K562 (cell line): ENCODE results near the gene NUP50. TPM values are rescaled to one million over a fixed set of nuclear protein-coding genes. Genes with fewer than 3 reads are reported as not detected.

ENCODE experiments used
- ASH1L ChIP-seq: fragments of 450-650 bp; IDR thresholded peaks from 2 replicates; pipeline ENCODE4 v1.6.1; 2018; ENCODE audit warnings: borderline replicate concordance, mild to moderate bottlenecking, low read depth; ENCODE audit not compliant: partially characterized antibody
- BMI1 ChIP-seq: fragments of 150-350 bp; IDR thresholded peaks from 2 replicates; pipeline ENCODE4 v1.6.1; 2014; ENCODE audit warnings: low read length
- EP400 ChIP-seq: fragments of 450-650 bp; IDR thresholded peaks from 2 replicates; pipeline ENCODE4 v1.6.1; 2017; ENCODE audit warnings: antibody characterized with exemption, mild to moderate bottlenecking, moderate library complexity
- HMG20A ChIP-seq: fragments of 450-650 bp; formaldehyde crosslinking; conservative IDR thresholded peaks from 2 replicates; pipeline ENCODE4 v1.4.0; 2020; ENCODE audit warnings: mild to moderate bottlenecking, mixed read lengths
- HNRNPUL1 ChIP-seq: fragments of 200-400 bp; formaldehyde crosslinking; IDR thresholded peaks from 2 replicates; pipeline ENCODE4 v1.6.1; 2017; ENCODE audit warnings: low read length
- LCOR ChIP-seq: sonication (generic); formaldehyde crosslinking; IDR thresholded peaks from 2 replicates; pipeline ENCODE4 v1.8.0; 2022; ENCODE audit warnings: mild to moderate bottlenecking, missing genetic modification reagents
- MTA2 ChIP-seq: fragments of 450-650 bp; IDR thresholded peaks from 2 replicates; pipeline ENCODE4 v1.6.1; 2016; ENCODE audit warnings: low read depth
- MYBL2 ChIP-seq, 2 experiments: fragments of 450-650 bp in 1 of 2; sonication (generic) in 1 of 2; formaldehyde crosslinking in 1 of 2; IDR thresholded peaks; 2 replicates each; pipeline versions ENCODE4 v1.6.1 to v1.8.1; 2017 to 2022; ENCODE audit warnings: borderline replicate concordance in 1 of 2, inconsistent platforms in 1 of 2, low read depth in 1 of 2, mild to moderate bottlenecking in 1 of 2, missing genetic modification reagents in 1 of 2, moderate library complexity in 1 of 2
- STAG1 ChIP-seq: sonication (generic); formaldehyde crosslinking; IDR thresholded peaks from 2 replicates; pipeline ENCODE4 v1.5.0; 2020; ENCODE audit warnings: missing genetic modification reagents, borderline replicate concordance
- TAL1 ChIP-seq: fragments of 450-650 bp; IDR thresholded peaks from 2 replicates; pipeline ENCODE4 v1.6.1; 2016; ENCODE audit warnings: mild to moderate bottlenecking
- TOE1 ChIP-seq, 2 experiments: fragments of 450-650 bp in 1 of 2; sonication (generic) in 1 of 2; formaldehyde crosslinking in 1 of 2; IDR thresholded peaks; 2 replicates each; pipeline versions ENCODE4 v1.7.1 to v1.8.0; 2016 to 2022; ENCODE audit warnings: borderline replicate concordance in 2 of 2, mild to moderate bottlenecking in 2 of 2, antibody characterized with exemption in 1 of 2, inconsistent platforms in 1 of 2, low read depth in 1 of 2, missing genetic modification reagents in 1 of 2, moderate library complexity in 1 of 2
- ZNF121 ChIP-seq: sonication (generic); formaldehyde crosslinking; conservative IDR thresholded peaks from 2 replicates; pipeline ENCODE4 v1.8.0; 2022; ENCODE audit warnings: missing genetic modification reagents
- ZNF561 ChIP-seq: fragments of 450-650 bp; formaldehyde crosslinking; conservative IDR thresholded peaks from 2 replicates; pipeline ENCODE4 v1.4.0; 2020; ENCODE audit warnings: mild to moderate bottlenecking, moderate library complexity
- ZSCAN29 ChIP-seq: fragments of 450-650 bp; IDR thresholded peaks from 2 replicates; pipeline ENCODE4 v1.6.1; 2017
- polyA plus RNA-seq, 8 experiments: library from polyadenylated mRNA; depleted of rRNA in 4 of 8; stranded (reverse) in 5 of 8; unstranded in 3 of 8; fragments of >200 nt; fragmentation: Nextera tagmentation in 2 of 8; fragmentation: Illumina TruSeq in 1 of 8; extraction: Ambion mirVana in 2 of 8; extraction: Trizol in 1 of 8; gene quantifications; 2 replicates each; pipeline versions ENCODE4 v1.2.1 to v1.2.3, GENCODE V29; 2011 to 2014; ENCODE audit warnings: inconsistent platforms in 1 of 8, missing spikeins in 1 of 8
- total RNA-seq, 7 experiments: library from RNA; depleted of rRNA in 6 of 7; stranded (reverse); fragments of >200 nt in 6 of 7; fragmentation: Illumina TruSeq in 2 of 7; extraction: Trizol in 2 of 7; gene quantifications; 2 replicates each; pipeline versions ENCODE4 v1.2.1 to v1.2.3, GENCODE V29; 2011 to 2021; ENCODE audit warnings: low replicate concordance in 1 of 7
- TF ChIP-seq, protein P1 (sequence below): fragments of 250-450 bp; sonication (Bioruptor Pico); IDR thresholded peaks from 2 replicates; pipeline ENCODE4 v1.8.0; 2022; ENCODE audit warnings: inconsistent platforms
- TF ChIP-seq, protein P2 (sequence below): fragments of 250-450 bp; sonication (Bioruptor Pico); IDR thresholded peaks from 2 replicates; pipeline ENCODE4 v1.8.0; 2022; ENCODE audit warnings: inconsistent platforms, mild to moderate bottlenecking, moderate library complexity, borderline replicate concordance
- TF ChIP-seq, protein P3 (sequence below): sonication (generic); formaldehyde crosslinking; IDR thresholded peaks from 2 replicates; pipeline ENCODE4 v1.8.0; 2022; ENCODE audit warnings: mild to moderate bottlenecking, missing genetic modification reagents
- TF ChIP-seq, protein P4 (sequence below): fragments of 450-650 bp; formaldehyde crosslinking; IDR thresholded peaks from 2 replicates; pipeline ENCODE4 v1.4.0; 2020; ENCODE audit warnings: mild to moderate bottlenecking, mixed read lengths
- TF ChIP-seq, protein P5 (sequence below): fragments of 200-400 bp; formaldehyde crosslinking; IDR thresholded peaks from 2 replicates; pipeline ENCODE4 v1.6.1; 2017; ENCODE audit warnings: mild to moderate bottlenecking, low read depth, low read length, moderate library complexity

The NUP50 gene
- total and polyA plus RNA-seq, 9 of the 15 experiments (the other 6 are each of a cell fraction or from before 2014, with no cell fraction given) = 23.8 to 83.7 (median 55.3) TPM

DNA sequence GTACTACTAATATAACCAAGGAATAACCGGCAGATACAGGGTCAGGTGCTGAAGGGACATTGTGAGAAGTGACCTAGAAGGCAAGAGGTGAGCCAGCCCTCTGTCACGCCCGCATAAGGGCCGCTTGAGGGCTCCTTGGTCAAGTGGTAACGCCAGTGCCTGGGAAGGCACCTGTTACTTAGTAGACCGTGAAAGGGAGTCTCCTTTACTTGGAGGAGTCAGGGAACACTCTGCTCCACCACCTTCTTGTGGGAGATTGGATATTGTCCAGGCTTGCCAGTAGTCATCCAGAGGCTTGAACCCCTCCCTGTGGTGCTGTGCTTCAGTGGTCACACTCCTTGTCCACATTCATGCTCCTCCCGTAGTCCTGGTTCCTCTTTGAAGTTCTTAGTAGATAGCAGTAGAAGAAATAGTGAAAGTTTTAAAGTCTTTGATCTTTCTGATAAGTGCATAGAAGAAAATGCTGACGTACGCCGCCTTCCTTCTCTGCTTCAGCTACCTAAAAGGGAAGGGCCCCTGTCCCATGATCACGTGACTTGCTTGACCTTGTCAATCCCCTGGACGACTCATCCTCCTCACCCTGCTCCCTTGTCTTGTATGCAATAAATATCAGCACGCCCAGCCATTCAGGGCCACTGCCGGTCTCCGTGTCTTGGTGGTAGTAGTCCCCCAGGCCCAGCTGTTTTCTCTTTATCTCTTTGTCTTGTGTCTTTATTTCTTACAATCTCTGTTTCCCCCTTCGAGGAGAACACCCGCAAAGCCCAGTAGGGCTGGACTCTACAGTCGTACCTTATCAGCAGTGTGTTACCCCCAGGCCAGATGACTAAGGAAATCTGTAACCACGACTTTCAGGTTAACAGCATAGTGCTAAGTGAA, 6.1 kb downstream of the NUP50 start (continued):
- TF ChIP-seq, protein P1, sequence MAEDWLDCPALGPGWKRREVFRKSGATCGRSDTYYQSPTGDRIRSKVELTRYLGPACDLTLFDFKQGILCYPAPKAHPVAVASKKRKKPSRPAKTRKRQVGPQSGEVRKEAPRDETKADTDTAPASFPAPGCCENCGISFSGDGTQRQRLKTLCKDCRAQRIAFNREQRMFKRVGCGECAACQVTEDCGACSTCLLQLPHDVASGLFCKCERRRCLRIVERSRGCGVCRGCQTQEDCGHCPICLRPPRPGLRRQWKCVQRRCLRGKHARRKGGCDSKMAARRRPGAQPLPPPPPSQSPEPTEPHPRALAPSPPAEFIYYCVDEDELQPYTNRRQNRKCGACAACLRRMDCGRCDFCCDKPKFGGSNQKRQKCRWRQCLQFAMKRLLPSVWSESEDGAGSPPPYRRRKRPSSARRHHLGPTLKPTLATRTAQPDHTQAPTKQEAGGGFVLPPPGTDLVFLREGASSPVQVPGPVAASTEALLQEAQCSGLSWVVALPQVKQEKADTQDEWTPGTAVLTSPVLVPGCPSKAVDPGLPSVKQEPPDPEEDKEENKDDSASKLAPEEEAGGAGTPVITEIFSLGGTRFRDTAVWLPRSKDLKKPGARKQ (CRISPR knock-in tag) = no peak
- TF ChIP-seq BMI1 = no peak
- TF ChIP-seq HMG20A (CRISPR knock-in tag) = no peak
- no peak for TF ChIP-seq ZNF561 (CRISPR knock-in tag)
- TF ChIP-seq LCOR (CRISPR knock-in tag) = no peak
- TF ChIP-seq STAG1 = no peak
- no peak for TF ChIP-seq ZSCAN29
- no peak for TF ChIP-seq ZNF121
- peak; percentile 39; the same call in 1 of the 2 replicates for TF ChIP-seq TAL1
- TF ChIP-seq MYBL2 (IDR thresholded peaks at IDR 0.05; ENCODE audit: low read depth) = no peak
- TF ChIP-seq MYBL2 (CRISPR knock-in tag; IDR thresholded peaks at IDR 0.05; ENCODE audit: borderline replicate concordance) = no peak
- TF ChIP-seq, protein P2, sequence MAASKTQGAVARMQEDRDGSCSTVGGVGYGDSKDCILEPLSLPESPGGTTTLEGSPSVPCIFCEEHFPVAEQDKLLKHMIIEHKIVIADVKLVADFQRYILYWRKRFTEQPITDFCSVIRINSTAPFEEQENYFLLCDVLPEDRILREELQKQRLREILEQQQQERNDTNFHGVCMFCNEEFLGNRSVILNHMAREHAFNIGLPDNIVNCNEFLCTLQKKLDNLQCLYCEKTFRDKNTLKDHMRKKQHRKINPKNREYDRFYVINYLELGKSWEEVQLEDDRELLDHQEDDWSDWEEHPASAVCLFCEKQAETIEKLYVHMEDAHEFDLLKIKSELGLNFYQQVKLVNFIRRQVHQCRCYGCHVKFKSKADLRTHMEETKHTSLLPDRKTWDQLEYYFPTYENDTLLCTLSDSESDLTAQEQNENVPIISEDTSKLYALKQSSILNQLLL (CRISPR knock-in tag) = no peak
- no peak for TF ChIP-seq ASH1L
- no peak for TF ChIP-seq MTA2
- TF ChIP-seq, protein P3, sequence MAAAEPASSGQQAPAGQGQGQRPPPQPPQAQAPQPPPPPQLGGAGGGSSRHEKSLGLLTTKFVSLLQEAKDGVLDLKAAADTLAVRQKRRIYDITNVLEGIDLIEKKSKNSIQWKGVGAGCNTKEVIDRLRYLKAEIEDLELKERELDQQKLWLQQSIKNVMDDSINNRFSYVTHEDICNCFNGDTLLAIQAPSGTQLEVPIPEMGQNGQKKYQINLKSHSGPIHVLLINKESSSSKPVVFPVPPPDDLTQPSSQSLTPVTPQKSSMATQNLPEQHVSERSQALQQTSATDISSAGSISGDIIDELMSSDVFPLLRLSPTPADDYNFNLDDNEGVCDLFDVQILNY (CRISPR knock-in tag) = no peak
- TF ChIP-seq HNRNPUL1 = no peak
- no peak for TF ChIP-seq EP400
- TF ChIP-seq, protein P4, sequence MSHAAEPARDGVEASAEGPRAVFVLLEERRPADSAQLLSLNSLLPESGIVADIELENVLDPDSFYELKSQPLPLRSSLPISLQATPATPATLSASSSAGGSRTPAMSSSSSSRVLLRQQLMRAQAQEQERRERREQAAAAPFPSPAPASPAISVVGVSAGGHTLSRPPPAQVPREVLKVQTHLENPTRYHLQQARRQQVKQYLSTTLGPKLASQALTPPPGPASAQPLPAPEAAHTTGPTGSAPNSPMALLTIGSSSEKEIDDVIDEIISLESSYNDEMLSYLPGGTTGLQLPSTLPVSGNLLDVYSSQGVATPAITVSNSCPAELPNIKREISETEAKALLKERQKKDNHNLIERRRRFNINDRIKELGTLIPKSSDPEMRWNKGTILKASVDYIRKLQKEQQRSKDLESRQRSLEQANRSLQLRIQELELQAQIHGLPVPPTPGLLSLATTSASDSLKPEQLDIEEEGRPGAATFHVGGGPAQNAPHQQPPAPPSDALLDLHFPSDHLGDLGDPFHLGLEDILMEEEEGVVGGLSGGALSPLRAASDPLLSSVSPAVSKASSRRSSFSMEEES = peak; percentile 96
- TF ChIP-seq, protein P5, sequence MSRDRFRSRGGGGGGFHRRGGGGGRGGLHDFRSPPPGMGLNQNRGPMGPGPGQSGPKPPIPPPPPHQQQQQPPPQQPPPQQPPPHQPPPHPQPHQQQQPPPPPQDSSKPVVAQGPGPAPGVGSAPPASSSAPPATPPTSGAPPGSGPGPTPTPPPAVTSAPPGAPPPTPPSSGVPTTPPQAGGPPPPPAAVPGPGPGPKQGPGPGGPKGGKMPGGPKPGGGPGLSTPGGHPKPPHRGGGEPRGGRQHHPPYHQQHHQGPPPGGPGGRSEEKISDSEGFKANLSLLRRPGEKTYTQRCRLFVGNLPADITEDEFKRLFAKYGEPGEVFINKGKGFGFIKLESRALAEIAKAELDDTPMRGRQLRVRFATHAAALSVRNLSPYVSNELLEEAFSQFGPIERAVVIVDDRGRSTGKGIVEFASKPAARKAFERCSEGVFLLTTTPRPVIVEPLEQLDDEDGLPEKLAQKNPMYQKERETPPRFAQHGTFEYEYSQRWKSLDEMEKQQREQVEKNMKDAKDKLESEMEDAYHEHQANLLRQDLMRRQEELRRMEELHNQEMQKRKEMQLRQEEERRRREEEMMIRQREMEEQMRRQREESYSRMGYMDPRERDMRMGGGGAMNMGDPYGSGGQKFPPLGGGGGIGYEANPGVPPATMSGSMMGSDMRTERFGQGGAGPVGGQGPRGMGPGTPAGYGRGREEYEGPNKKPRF = no peak
- TF ChIP-seq TOE1 (IDR thresholded peaks at IDR 0.05; ENCODE audit: borderline replicate concordance) = peak; percentile 97
- TF ChIP-seq TOE1 (CRISPR knock-in tag; IDR thresholded peaks at IDR 0.05; ENCODE audit: borderline replicate concordance, low read depth) = no peak
